HEK293T (cell line): ENCODE measurements around the gene SFXN1.
"Not testable (repeated sequence)": the region's sequence is repeated elsewhere in the genome, so short reads cannot be mapped to it uniquely, and the experiment has no call there.

ENCODE experiments used
- CTCF ChIA-PET: fragments of 350-600 bp; formaldehyde crosslinking; extraction: SDS; loops from one replicate; lab custom pipeline; 2021; ENCODE audit warnings: antibody characterized with exemption, inconsistent platforms; lab: Yijun Ruan, JAX
- POLR2A ChIA-PET: fragments of 350-600 bp; formaldehyde crosslinking; extraction: SDS; loops from one replicate; lab custom pipeline; 2020; ENCODE audit warnings: antibody characterized with exemption, inconsistent platforms; lab: Yijun Ruan, JAX
- DNase-seq: peaks from one replicate; pipeline ENCODE4 v3.0.0; 2012; ENCODE audit warnings: mixed read lengths; ENCODE audit errors: extremely low spot score
- ARNT ChIP-seq: fragments of 450-650 bp; IDR thresholded peaks from 2 replicates; pipeline ENCODE4 v1.6.1; 2017; ENCODE audit warnings: mild to moderate bottlenecking
- BHLHE40 ChIP-seq: fragments of 450-650 bp; IDR thresholded peaks from 2 replicates; pipeline ENCODE4 v1.6.1; 2016; ENCODE audit warnings: mild to moderate bottlenecking, moderate library complexity, borderline replicate concordance
- CTBP1 ChIP-seq: fragments of 450-650 bp; IDR thresholded peaks from 2 replicates; pipeline ENCODE4 v1.6.1; 2016; ENCODE audit warnings: borderline replicate concordance
- ELF4 ChIP-seq: fragments of 450-650 bp; IDR thresholded peaks from 2 replicates; pipeline ENCODE4 v1.6.1; 2017; ENCODE audit warnings: antibody characterized with exemption
- FOXA1 ChIP-seq: fragments of 450-650 bp; IDR thresholded peaks from 2 replicates; pipeline ENCODE4 v1.6.1; 2016; ENCODE audit warnings: mild to moderate bottlenecking
- FOXK2 ChIP-seq: fragments of 450-650 bp; IDR thresholded peaks from 2 replicates; pipeline ENCODE4 v1.6.1; 2016; ENCODE audit warnings: mild to moderate bottlenecking
- FOXM1 ChIP-seq: fragments of 450-650 bp; IDR thresholded peaks from 2 replicates; pipeline ENCODE4 v1.6.1; 2017; ENCODE audit warnings: mild to moderate bottlenecking, borderline replicate concordance
- HDGF ChIP-seq: fragments of 450-650 bp; IDR thresholded peaks from 2 replicates; pipeline ENCODE4 v1.6.1; 2017; ENCODE audit warnings: antibody characterized with exemption, borderline replicate concordance
- L3MBTL2 ChIP-seq: fragments of 450-650 bp; conservative IDR thresholded peaks from 2 replicates; pipeline ENCODE4 v1.6.1; 2016; ENCODE audit warnings: mild to moderate bottlenecking
- LEF1 ChIP-seq: fragments of 450-650 bp; IDR thresholded peaks from 2 replicates; pipeline ENCODE4 v1.6.1; 2017; ENCODE audit warnings: mild to moderate bottlenecking, borderline replicate concordance
- NFRKB ChIP-seq: fragments of 450-650 bp; IDR thresholded peaks from 2 replicates; pipeline ENCODE4 v1.6.1; 2016; ENCODE audit warnings: mild to moderate bottlenecking, moderate library complexity
- SP1 ChIP-seq: fragments of 450-650 bp; IDR thresholded peaks from 2 replicates; pipeline ENCODE4 v1.6.1; 2017
- SUZ12 ChIP-seq: fragments of 450-650 bp; IDR thresholded peaks from 2 replicates; pipeline ENCODE4 v1.6.1; 2016; ENCODE audit warnings: mild to moderate bottlenecking
- TARDBP ChIP-seq: fragments of 450-650 bp; IDR thresholded peaks from 2 replicates; pipeline ENCODE4 v1.6.1; 2016
- ZNF384 ChIP-seq: fragments of 450-650 bp; IDR thresholded peaks from 2 replicates; pipeline ENCODE4 v1.6.1; 2016
- TF ChIP-seq, protein P1 (sequence below): fragments of 450-650 bp; IDR thresholded peaks from 2 replicates; pipeline ENCODE4 v1.6.1; 2016

The SFXN1 gene

DNA sequence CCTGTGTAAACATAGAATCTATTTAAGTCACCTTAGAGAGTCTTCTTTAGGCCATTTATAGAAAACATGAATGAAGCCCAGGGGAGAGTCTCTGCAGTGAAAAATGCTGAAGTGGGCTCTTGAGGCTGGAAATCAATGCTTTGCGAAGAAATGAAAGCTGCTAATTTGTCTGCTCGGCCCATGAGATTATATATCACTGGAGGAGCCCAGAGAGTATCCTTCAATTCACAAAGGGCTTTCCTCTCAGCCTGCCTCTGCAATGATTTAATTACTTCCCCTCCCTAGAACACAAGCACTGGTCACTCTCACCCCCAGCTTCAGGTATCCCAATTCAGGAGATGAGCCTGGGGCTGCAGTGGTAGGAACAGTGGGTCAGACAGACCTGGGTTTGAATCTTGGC is 26.2 kb upstream of the SFXN1 start:
- TF ChIP-seq NFRKB (no peak), BHLHE40 (no peak), LEF1 (no peak), CTBP1 (no peak), FOXM1 (no peak), FOXA1 (no peak), ELF4 (no peak), HDGF (no peak), L3MBTL2 (no peak), TARDBP (no peak), SUZ12 (no peak), SP1 (no peak), ZNF384 (no peak)
- TF ChIP-seq, protein P1, sequence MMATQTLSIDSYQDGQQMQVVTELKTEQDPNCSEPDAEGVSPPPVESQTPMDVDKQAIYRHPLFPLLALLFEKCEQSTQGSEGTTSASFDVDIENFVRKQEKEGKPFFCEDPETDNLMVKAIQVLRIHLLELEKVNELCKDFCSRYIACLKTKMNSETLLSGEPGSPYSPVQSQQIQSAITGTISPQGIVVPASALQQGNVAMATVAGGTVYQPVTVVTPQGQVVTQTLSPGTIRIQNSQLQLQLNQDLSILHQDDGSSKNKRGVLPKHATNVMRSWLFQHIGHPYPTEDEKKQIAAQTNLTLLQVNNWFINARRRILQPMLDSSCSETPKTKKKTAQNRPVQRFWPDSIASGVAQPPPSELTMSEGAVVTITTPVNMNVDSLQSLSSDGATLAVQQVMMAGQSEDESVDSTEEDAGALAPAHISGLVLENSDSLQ = no peak
- DNase-seq = no peak
- CTCF ChIA-PET = interaction anchor here (2.1 kb wide), 1 partner anchor 12 kb away, joined by 7 read pairs; no protein-coding TSS in a partner anchor
- POLR2A ChIA-PET = no interaction called here

GRCh38 chr5:175454338-175454737 is 24.0 kb upstream of the SFXN1 start:
- DNase-seq, POLR2A ChIA-PET: not testable (repeated sequence)
- CTCF ChIA-PET = interaction anchor here (0.8 kb wide), 1 partner anchor 11 kb away, joined by 3 read pairs; no protein-coding TSS in a partner anchor

DNA sequence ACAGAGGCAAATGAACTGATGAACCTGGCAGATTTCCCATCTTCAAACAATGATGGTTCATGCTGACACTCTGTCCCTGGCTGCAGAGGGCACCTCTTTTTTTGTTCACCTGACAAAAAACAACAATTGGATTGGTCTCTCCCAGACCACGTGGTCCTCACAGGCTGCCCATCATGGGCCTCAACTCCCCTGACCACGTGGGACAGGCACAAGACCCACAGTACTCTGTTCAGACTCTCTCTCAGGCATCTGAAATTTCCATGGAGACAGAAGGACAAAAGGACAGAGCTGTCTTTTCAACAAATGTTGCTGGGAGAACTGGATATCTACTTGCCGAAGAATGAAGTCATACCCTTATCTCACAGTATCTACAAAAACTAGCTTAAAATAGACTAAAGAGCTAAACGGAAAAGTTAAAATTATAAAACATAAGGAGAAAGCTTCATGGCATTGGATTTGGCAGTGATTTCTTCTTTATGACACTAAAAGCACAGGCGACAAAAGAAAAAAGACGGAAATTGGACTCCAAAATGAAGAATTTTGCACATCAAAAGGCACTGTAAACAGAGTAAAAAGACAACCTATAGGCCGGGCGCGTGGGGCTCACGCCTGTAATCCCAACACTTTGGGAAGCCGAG is 22.1 kb upstream of the SFXN1 start:
- ChIA-PET CTCF (no interaction called here), POLR2A (no interaction called here)
- no peak for DNase-seq
- TF ChIP-seq, protein P1 = no peak
- TF ChIP-seq L3MBTL2 = peak; percentile 65

- POLR2A ChIA-PET = interaction anchor here (1.3 kb wide), 1 partner anchor 20 kb away, joined by 3 read pairs; no protein-coding TSS in a partner anchor
- DNase-seq = no peak
- CTCF ChIA-PET = no interaction called here
- TF ChIP-seq SP1 (no peak), ELF4 (no peak), BHLHE40 (no peak), FOXK2 (no peak), FOXA1 (no peak), ZNF384 (no peak), SUZ12 (no peak), CTBP1 (no peak), LEF1 (no peak), NFRKB (no peak), HDGF (no peak)
- TF ChIP-seq, protein P1 = no peak
Observed at GRCh38 chr5:175457466-175457865, 20.9 kb upstream of the SFXN1 start.

DNA sequence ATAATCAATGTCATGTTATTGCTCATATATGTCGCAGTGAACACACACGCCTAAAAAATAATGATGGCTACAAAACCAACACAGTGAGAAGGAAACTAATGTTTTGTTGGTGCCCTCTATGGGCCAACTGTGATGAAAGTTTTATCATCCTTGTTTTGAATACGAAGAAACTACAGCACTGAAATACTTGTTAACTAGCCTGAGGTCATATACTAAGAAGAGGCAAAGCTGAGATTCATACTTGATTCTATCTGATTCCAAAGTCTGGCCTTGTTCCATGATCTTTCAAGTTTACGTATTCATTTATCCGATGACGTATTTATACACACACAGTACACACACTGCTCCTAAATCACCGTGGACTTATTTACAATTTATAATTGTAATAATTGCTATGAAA is 18.2 kb upstream of the SFXN1 start:
- CTCF ChIA-PET = interaction anchor here (0.6 to 0.7 kb wide), 4 partner anchors 10 to 745 kb away, joined by 3 to 5 read pairs (median 3); no protein-coding TSS in a partner anchor
- no peak for TF ChIP-seq ARNT
- no peak for TF ChIP-seq ZNF384
- TF ChIP-seq, protein P1 = no peak
- TF ChIP-seq BHLHE40 = no peak
- no peak for TF ChIP-seq FOXK2
- no peak for TF ChIP-seq L3MBTL2
- no peak for TF ChIP-seq ELF4
- TF ChIP-seq LEF1 = no peak
- no peak for TF ChIP-seq CTBP1
- TF ChIP-seq FOXM1 = no peak
- POLR2A ChIA-PET = no interaction called here
- no peak for DNase-seq

DNA sequence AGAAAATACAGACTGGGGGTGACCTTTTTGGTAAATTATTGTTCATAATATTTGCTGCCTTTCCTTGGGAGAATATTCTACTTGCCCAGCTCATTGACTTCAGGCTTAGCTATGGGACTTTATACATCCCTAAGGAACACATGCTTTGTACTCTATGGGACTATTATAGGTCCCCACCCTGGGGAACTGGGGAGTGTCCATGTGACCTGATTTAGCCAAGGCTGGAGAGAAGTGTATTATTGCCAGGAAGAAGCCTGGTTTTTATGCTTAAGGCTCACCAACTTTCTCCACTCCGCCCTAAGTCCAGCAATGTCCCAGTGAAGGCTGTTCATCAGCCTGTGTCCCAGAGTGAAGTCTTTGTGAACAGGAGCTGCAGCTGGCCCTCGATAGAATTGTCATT is 17.8 kb upstream of the SFXN1 start:
- POLR2A ChIA-PET = no interaction called here
- no peak for TF ChIP-seq L3MBTL2
- TF ChIP-seq FOXK2 = no peak
- no peak for TF ChIP-seq SP1
- no peak for TF ChIP-seq LEF1
- CTCF ChIA-PET = interaction anchor here (0.6 to 0.7 kb wide), 3 partner anchors 12 to 745 kb away, joined by 3 to 5 read pairs (median 3); no protein-coding TSS in a partner anchor
- no peak for DNase-seq

- TF ChIP-seq, protein P1 = no peak
- TF ChIP-seq ARNT (no peak), SUZ12 (no peak), FOXK2 (no peak), LEF1 (no peak), NFRKB (no peak), L3MBTL2 (no peak), ZNF384 (no peak), BHLHE40 (no peak), ELF4 (no peak), HDGF (no peak), FOXM1 (no peak), FOXA1 (no peak), SP1 (no peak)
- ChIA-PET POLR2A (no interaction called here), CTCF (interaction anchor here (0.7 kb wide), 1 partner anchor 393 kb away, joined by 3 read pairs; no protein-coding TSS in a partner anchor)
- no peak for DNase-seq
Observed at GRCh38 chr5:175461370-175461769, 17.0 kb upstream of the SFXN1 start.
